Glomerular visceral epithelial cell (primary cell): ENCODE data around the gene NADK.
"Not testable (repeated sequence)": the region's sequence is repeated elsewhere in the genome, so short reads cannot be mapped to it uniquely, and the experiment has no call there.

ENCODE experiments used
- DNase-seq: peaks from one replicate; pipeline ENCODE4 v3.0.0-alpha.2; 2016; ENCODE audit errors: extremely low spot score

The NADK gene

GRCh38 chr1:1746566-1746909 is 31.7 kb downstream of the NADK start:
- DNase-seq, result not testable (repeated sequence)

- peak; percentile 68 for DNase-seq
Observed at GRCh38 chr1:1745651-1746565, 32.4 kb downstream of the NADK start.

DNA sequence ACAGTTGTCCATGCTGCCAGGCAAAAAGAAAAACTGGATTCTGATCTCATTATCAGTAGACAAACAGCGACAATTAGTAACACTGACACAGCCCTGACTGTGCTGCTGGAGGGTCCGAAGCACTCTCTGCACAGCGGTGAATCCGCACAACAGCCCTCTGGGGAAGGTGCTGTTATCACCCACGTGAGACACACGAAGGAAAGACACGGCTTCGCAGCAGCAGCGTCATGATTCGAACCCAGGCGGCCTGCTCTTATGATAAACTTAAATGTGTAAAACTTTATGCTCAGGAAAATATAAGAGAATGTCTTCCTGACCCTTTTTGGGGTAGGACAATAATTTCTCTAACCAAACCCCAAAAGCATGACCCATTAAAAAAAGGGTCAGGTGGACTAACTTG is 35.7 kb downstream of the NADK start:
- not testable (repeated sequence) for DNase-seq

DNA sequence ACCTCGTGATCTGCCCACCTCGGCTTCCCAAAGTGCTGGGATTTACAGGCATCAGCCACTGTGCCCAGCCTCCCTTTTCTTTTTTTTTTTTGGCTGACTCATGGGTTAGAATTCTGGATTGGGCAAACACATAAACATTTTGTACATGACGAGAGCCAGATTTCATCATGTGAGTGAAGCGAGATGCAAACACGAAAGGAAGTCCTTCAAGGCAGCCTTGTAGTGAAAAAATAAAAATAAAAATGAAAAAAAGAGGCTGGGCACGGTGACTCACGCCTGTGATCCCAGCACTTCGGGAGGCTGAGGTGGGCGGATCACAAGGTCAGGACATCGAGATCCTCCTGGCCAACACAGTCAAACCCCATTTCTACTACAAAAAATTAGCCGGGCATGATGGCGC is 37.3 kb downstream of the NADK start:
- DNase-seq, result peak; percentile 37

DNA sequence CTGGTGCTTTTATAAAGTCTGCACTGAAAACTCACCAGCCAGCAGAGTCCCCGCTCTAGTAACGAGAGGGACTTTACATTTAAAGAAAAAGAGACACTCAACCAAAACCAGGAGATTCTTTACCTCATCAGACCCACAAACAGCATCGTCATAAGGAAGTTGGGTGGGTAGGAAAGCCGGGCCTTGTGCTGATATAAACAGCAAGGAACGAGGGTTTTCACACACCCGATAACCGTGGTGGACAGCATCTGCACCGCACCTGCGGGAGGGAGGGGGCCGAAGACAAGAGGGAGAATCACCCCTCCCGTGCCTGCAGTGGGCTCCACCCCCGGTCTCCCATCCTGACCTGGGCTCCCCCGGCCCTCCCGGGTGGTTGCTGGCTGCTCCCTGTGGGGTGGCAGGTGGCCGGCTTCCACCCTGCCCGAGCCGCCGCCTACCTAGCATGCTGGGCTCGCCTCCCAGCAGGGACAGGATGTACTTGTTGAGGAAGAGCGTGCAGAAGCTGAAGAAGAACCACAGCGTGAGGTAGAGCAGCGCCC is 39.4 kb downstream of the NADK start:
- DNase-seq, result not testable (repeated sequence)

DNA sequence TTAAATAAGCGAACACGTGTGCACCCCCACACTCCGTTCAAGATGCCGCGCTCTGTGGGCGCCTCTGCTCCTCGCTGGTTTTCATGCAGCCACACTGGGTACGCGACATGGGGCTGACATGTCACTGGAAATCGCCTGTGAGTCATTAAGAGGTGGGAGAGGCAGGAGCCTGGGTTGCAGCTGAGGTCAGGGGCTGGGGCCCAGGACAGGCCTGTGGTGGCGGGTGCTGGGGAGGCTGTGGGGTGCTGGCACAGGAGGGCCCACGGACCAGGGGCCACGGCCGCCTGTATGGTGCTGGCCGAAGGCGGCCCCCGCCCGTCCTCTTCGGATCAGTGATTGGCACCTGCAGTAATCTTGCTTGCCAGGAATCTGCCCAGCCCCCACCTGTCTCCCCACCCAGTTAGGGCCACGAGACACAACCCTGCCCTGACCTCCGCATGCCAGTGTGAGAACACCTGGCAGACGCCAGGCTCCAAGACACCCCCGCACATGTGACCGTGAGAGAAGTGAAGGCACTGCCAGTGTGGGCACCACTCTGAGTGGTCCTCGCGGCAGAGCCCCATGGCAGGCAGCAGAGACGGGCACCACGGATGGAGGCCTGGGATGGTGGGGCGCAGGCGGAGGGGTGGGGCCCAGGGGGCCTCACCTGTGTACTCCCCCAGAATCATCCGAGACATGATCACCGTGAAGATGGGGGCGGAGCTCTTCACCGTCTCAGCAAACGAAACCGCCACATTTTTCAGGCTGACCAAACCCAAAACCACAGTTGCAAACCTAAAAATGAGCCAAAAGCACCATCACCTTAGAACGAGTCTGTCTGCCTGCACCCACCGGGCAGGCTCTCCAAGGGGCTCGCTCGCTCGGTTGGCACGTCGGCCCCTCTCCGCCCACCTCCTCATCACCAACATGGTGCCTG is 40.3 kb downstream of the NADK start:
- not testable (repeated sequence) for DNase-seq

GRCh38 chr1:1732381-1732780 is 45.9 kb downstream of the NADK start:
- DNase-seq, result no peak

DNA sequence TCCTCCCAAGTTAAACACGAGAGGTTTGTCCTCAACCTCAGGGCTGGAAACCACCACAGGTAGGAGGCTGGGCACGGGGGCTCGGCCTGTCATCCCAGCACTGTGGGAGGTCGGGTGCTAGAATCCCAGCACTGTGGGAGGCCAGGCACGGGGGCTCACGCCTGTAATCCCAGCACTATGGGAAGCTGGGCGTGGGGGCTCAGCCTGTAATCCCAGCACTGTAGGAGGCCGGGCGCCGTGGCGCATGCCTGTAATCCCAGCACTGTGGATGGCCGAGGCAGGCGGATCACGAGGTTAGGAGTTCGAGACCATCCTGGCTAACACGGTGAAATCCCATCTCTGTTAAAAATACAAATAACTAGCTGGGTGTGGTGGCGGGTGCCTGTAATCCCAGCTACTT is 47.4 kb downstream of the NADK start:
- no peak for DNase-seq

- not testable (repeated sequence) for DNase-seq
Observed at GRCh38 chr1:1730230-1730629, 48.0 kb downstream of the NADK start.

DNA sequence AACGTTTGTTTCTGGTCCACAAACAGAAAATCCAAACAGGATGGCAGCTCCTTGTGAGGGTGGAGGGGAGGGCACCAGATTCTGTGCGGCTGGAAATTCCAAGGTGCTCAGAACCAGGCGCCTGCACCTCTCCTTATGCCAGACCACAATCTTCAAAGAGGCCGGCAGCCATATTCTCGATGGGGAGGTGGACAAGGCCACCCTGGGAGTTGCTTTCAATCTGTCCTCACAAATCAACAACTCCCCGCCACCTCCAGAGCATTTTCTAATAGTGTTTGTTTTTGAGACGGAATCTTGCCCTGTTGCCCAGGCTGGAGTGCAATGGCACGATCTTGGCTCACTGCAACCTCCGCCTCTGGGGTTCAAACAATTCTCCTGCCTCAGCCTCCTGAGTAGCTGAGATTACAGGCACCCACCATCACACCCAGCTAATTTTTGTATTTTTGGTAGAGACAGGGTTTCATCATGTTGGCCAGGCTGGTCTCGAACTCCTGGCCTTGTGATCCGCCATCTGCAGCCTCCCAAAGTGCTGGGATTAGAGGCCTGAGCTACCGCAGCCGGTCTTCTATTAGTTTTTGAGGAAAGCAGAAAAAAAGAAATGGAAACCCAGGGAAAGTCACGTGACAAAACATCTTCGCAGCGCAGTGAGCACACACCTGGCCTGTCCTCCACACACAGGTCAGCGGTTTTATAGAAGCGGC is 49.0 kb downstream of the NADK start:
- not testable (repeated sequence) for DNase-seq

- DNase-seq, result not testable (repeated sequence)
Observed at GRCh38 chr1:1728308-1729005, 49.8 kb downstream of the NADK start.

DNA sequence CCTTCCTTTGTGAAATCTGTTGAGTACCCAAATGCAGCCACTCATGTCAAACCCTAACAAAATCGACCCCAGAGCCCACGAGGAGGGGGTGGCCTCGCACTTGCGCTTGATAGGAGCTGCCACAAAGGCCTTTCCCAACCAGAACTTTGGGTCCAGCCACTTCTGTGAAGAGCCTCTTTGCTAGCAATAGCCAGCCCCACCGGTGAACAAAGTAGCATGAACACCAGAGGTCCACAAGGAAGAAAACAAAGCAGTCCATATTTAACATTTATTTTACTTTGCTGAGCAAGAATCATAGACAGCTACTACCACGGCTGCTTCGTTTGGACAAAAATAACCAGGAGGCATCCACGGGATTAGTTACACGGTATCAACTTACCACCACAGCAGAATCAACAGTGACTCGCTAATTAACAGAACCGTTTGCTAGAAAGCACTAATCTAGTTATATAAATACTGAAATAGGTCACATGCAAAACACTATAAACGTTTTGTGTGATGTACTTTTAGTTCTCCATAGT is 51.1 kb downstream of the NADK start:
- DNase-seq, result not testable (repeated sequence)

- not testable (repeated sequence) for DNase-seq
Observed at GRCh38 chr1:1726088-1726487, 52.2 kb downstream of the NADK start.

- peak; percentile 99 for DNase-seq
Observed at GRCh38 chr1:1724035-1724864, 54.0 kb downstream of the NADK start, which contains the start of gene CDK11A. TSS of gene CDK11A (minus strand) at chr1:1724357. CDS start at chr1:1722818, 1,539 bp downstream.

DNA sequence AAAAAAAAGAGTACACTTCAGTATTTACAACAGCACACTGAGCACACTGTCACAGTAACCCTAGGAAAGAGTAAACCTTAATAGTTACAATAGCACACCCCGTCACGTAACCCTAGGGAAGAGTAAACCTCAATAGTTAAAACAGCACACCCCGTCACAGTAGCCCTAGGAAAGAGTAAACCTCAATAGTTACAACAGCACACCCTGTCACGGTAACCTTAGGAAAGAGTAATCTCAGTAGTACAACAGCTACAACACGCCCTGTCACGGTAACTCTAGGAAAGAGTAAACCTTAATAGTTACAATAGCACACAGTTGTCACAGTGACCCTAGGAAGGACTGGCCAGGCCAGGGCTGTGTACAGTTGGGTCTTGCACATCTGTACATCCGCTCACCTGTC is 57.1 kb downstream of the NADK start:
- DNase-seq, result no peak

DNA sequence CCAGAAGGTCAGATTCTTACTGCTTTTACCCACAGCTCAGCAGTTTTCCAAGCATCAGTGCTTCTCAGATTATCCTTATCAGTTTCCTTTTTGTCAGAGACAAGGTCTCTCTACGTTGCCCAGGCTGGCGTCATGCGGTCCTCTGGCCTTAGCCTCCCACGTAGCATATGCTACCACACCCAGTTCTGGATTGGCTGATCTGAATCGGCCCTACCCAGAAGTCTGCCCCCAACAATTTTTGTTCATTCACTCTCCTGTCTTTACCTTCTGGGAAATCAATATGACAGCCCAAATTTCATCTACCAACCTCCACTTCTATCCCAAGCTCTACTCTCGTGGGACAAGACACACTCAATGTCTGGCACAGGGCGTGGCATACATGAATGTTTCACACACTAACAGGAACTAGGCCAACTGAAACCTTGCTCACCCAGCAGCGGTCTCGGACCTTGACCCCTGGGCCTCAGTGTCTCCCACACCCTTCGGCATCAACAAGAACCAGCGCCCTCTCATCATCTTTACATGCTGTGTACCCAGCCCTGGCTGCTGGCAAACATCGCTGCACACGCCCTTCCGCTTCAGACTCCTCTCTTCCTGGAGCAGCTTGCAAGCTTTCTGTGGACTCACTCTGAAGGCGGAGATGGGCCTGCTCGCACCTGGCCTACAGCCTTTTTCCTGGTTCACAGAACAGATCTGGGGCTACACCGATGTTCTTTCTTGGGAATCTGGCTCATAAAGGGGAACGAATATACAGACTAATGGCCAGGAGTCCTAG is 63.0 kb downstream of the NADK start:
- DNase-seq, result not testable (repeated sequence)

- DNase-seq, result not testable (repeated sequence)
Observed at GRCh38 chr1:1707897-1708296, 70.4 kb downstream of the NADK start.

GRCh38 chr1:1707241-1707640 is 71.0 kb downstream of the NADK start:
- not testable (repeated sequence) for DNase-seq

DNA sequence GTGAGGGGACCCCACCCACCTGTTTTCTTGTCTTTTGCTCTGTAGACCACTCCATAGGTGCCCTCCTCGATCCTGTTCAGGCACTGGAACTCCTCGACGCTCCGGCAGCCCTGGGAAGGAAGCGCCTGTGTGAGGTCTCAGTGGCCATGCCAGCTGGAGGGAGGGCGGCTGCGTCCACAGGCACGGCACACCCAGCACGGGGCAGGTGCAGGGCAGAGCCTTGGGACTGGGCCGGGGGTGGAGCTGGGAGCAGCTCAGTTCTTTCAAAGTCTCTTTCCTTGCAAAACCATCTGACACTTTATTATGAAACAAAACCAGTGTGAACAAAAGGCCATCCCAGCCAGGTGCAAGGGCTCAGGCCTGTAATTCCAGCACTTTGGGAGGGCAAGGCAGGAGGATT is 72.6 kb downstream of the NADK start:
- not testable (repeated sequence) for DNase-seq
